HG03565 (cell line): ENCODE data around the gene GGPS1.
A peak's percentile ranks its signal among the peaks of the same experiment; 100 is the strongest.
"Not testable (repeated sequence)": the region's sequence is repeated elsewhere in the genome, so short reads cannot be mapped to it uniquely, and the experiment has no call there.

Experiments
- ATAC-seq: cut with Tn5 transposase; IDR thresholded peaks from one replicate; pipeline ENCODE4 v1.9.1; 2021; ENCODE audit warnings: mild to moderate bottlenecking, moderate library complexity; ENCODE audit not compliant: unreplicated experiment

Gene GGPS1

DNA sequence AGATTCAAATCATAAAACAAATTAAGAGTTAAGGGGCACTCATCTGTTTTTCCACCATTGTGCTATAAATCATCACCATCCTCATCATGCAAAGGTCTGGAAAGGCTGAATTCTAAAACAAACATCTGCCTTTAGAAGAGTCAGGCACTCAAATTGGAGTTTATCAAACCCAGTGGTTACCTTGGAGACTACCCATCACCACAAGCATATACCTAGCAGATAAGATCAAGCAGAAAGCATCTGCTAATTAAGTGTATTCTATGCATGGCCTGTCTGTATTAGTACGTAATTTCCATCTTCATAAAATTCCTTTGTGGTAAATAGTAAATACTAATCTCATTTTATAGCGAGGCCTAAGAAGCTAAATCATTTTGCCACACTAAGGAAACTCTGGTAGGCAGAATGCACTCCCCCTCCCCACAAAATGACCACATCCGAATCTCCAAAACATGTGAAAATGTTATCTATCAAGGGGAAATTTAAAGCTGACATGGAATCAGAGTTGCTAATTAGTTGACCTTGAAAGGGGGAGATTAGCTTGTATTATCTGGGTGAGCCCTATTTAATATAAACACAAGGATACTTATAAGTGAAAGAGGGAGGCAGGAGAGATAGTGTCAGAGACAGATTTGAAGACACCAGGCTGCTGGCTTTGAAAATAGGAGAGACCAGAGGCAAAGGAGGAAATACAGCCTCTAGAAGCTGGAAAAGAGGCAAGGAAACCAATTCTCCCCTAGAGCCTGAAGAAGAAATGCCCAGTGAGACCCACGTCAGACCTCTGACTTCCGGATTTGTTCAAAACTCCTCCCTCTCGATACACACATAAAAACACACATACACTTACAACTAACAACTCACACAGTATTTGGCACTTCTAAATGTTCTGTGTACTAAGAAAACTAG, 23.6 kb upstream of the GGPS1 start:
- ATAC-seq, result no peak

DNA sequence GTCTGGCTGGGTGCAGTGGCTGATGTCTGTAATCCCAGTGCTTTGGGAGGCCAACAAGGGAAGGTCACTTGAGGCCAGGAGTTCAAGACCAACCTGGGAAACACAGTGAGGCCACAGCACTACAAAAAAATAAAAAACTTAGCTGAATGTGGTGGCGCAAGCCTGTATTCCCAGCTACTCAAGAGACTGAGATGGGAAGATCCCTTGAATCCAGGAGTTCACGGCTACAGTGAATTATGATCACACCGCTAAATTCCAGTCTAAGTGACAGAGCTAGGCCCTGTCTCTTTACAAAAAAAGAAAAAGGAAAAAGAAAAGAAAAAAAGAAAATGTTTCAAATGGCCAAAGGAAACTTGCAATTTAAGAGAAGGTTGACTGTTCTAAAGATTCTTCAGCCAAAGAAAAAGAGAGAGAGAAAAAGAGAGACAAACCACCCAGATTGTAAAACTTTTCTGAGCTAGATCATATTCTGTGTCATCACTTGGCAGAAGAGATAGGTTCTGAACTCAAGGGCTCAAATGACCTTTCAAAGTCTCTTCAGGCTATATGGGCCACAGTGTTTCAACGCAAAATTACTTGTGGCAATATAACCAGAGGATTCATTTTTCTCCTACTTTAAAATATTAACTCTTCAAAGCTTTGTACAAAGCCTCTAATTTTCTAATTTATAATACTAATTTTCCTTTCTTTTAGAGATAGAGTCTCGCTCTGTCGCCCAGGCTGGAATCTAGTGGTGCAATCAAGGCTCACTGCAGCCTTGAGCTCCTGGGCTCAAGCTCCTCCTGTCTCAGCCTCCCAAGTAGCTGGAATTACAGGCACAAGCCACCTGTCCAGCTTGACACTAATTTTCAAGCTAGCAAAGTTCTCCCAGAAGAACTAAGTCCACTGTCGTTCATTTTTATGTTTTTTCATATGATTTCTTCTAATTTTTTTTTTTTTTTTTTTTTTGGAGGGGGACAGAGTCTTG, 20.9 kb upstream of the GGPS1 start:
- no peak for ATAC-seq

DNA sequence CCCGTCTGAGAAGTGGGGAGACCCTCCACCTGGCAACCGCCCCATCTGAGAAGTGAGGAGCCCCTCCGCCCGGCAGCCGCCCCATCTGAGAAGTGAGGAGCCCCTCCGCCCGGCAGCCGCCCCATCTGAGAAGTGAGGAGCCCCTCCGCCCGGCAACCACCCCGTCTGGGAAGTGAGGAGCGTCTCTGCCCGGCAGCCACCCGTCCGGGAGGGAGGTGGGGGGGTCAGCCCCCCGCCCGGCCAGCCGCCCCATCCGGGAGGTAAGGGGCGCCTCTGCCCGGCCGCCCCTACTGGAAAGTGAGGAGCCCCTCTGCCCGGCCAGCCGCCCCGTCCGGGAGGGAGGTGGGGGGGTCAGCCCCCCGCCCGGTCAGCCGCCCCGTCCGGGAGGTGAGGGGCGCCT, 19.2 kb upstream of the GGPS1 start:
- ATAC-seq, result not testable (repeated sequence)

DNA sequence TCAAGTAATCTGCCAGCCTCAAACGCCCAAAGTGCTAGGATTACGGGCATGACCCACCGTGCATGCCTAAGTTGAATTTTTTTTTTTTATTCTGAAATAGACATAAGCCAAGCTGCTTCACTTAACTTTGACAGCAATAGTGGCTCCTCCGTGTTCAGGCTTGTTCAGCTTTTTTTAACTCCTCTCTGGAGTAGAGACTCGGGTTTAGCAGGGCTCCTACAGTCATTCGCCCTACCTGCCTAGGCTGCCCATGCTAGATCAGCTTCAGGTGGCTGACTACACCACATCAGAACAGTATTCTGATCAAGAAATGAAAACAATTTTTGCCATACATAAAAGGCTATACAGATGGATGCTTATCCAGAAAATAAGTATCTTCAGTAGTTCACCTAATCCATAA, 15.1 kb upstream of the GGPS1 start:
- no peak for ATAC-seq

DNA sequence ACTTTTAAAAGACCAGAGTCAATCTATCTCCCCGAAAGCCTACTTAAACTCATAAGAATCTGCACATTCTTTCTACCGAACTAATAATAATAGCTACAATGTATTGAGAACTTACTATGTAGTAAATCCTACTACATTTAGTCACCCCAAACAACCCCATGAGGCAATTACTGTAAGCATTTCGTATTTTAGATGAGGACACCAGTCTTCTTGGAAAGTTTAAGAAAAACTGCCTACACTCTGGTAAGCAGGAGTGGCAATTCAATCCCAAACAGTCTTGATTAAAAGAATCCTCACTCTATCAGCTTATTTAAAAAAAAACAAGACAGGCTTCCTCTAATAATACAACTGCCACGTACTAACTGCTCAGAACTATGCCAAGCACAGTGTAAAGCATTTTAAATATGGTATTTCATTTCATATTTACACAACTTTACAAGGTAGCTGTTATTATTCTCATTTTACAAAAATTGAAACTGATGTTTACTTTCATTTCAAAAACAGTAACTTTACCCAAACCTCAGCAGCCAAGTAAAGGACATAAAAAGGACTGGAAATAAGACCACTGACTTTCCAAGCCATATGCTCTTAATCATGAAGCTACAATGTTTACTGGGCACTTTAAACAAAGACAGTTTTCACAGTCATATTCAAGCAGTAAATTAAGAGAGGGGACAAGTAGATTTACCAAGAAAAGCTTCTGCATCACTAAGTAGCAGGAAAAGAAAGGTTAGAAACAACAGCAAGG, 14.3 kb upstream of the GGPS1 start:
- no peak for ATAC-seq

DNA sequence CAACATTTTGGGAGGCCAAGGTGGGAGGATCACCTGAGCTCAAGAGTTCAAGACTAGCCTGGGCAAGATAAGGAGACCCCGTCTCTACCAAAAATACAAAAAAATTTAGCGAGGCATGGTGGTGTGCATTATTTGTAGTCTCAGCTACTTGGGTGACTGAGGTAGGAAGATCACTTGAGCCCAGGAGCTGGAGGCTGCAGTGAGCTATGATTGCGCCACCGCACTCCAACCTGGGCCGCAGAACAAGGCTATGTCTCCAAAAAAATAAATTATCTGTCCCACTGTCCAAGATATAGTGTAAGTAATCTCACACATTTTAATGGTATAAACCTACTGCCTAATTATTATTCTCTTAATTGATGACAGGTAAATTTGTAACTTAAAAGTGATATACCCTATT, 13.2 kb upstream of the GGPS1 start:
- no peak for ATAC-seq

DNA sequence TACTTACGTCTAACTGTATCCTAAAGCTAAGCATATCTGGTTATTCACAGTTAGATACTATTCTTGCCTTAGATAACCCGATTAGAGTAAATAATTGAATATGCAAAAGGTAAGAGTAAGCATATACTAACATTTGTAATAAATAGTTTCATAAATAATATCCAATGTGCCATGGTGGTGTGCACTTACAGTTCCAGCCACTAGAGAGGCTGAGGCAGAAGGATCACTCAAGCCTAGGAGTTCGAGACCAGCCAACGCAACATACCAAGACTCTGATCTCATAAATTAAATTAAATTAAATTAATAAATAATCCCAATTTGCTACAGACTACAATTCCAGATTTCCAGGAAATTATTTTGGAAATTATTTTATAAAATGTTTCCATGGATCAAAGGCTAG, 12.6 kb upstream of the GGPS1 start:
- no peak for ATAC-seq

DNA sequence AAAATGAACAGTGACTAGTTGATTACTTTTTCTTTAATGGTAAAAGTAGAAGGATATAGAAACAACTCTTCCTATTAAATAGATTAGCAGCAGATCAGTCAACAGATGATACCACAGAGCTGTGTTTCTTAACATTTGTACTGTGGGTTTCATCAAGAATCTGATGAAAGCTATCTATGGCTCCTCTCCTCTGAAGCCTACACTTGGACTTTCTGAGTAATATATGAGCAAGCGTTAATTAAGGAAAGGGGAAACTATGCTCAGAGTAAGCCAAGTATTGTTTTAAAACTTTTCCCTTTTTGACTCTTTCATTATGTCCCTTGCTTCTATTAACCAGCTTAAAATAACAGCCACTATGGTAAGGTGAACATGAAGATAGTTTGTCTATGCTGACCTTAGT, 11.2 kb upstream of the GGPS1 start:
- ATAC-seq, result no peak

DNA sequence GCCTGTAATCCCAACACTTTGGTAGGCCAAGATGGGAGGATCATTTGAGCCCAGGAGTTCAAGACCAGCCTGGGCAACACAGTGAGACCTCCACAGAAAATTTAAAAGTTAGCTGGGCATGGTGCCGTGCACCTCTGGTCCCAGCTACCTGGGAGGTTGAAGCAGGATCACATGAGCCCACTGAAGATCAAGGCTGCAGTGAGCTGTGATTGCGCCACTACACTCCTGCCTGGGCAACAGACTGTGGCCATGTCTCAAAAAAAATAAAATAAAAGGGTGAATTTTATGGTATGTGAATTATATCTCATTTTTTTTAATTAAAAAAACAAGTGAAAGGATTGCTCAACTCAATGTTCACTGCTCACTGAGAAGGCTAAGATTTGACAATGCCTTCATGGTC, 9.1 kb upstream of the GGPS1 start:
- no peak for ATAC-seq

DNA sequence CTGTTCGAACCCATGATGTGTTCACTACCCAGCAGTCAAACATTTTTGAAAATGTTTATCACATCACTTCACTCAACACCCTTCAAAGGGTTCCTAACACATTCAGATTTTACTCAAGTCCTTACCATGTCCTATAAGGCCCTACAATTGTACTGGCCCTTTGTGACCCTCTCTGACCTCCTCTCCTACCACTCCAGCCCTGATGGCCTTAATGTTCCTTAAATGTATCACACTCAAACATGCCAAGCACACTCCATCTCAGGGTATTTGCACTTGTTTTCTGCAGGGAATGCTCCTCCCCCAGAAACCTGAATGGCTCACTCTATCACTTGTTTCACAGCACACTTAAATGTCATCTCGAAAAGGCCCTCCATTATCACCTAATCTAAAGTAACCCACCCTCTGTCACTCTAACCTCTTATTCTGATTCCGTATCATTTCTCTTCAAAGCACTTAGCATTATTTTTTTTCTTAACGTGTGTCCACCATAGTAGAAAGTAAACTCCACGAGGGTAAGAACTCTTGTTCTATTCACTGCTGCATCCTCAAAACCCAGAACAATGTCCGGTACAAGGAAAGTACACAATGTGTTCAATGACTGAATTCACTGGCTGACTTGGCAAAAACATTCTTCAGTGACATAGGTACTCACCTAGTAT, 7.7 kb upstream of the GGPS1 start:
- ATAC-seq, result no peak

DNA sequence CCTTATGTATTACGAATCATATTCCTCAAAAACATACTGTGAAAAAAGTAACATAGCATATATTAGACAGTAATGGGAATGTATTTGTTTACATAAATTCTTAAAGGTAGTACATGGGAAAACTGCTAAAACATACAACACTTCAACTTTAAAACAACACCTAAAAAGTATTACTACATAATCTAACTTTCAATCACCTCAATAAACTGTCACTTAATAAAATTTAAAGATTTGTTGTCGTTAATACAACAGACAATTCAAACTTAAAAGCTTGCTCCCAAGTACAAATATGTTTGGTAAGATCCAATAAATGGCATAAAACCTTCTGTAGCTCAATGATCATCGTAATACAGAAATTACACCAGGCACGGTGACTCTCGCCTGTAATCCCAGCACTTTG, 4.1 kb upstream of the GGPS1 start:
- ATAC-seq, result no peak

DNA sequence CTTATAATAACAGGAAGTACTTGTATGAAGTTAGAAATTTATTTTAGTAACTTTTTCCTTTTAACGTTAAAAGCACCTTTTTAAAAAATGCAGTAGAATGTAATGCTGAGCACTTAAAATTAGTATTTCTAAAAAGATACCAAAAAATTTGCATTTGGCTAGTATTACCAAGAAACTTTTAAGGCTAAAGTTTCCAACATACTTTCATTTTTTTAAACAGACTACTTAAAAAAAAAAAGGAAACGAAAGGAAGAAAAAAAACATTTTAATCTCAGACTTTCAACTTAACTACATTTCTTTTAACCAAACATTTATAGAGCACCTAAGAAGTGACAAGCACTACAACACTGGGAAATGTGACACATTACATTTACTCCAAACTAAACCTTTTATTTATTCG, 3.2 kb upstream of the GGPS1 start:
- no peak for ATAC-seq

DNA sequence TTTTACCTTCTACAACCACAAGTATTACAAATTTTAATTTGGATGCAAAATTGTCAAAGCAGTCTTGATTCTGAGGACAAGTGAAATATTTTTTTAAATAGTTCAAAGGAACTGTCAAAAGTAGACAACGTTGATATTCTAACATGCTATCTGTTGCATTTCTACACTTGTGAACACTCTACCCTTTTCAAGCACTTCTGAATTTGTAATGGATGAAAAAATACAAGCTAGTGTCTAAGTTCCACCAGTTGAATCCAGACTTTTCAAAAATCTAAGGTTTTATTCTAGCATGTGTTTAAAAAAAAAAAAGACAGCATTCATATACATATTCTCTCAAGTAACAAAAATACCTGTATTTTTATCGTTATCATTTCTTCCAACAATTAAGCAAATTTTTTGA, 2.5 kb upstream of the GGPS1 start:
- no peak for ATAC-seq

DNA sequence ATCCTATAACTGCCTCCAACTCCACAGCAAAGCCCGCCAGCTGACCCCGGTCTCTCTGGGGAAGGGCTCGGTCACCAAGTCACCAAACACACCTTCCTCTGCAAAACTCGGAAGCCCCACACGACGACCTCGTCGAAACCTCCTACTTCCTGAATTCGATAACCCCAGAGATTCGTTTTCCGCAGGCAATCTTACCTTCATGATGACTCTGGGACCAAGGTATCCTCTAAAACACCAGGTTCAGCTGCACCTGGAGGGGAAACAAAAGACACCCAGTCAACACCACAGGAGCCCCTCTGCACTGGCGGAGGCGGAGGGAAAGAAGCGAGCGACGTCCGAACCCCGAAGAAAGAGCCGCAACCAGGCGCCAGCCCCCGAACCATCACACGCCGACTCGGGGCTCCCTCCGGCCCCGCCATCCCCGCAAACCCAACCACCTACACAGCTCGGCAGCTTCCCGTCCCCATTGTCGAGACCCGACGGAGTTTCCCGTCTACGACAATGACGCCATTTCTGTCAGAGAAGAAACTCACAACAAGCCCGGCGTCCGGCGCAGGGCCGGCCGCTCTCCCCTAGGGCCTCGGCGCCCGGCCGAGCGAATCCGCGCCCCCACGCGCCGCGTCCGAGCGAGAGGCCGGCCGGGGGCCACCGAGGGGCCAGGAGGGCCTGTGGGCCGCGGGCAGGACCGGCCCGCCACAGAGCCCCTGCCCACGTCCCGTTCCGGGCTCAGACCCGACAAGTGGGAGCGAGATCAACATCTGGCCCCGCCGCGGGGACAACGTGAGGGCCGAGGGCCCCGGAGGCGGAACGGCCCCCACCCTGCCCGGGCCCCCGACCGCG, 1.4 kb upstream of the GGPS1 start:
- ATAC-seq, result no peak

DNA sequence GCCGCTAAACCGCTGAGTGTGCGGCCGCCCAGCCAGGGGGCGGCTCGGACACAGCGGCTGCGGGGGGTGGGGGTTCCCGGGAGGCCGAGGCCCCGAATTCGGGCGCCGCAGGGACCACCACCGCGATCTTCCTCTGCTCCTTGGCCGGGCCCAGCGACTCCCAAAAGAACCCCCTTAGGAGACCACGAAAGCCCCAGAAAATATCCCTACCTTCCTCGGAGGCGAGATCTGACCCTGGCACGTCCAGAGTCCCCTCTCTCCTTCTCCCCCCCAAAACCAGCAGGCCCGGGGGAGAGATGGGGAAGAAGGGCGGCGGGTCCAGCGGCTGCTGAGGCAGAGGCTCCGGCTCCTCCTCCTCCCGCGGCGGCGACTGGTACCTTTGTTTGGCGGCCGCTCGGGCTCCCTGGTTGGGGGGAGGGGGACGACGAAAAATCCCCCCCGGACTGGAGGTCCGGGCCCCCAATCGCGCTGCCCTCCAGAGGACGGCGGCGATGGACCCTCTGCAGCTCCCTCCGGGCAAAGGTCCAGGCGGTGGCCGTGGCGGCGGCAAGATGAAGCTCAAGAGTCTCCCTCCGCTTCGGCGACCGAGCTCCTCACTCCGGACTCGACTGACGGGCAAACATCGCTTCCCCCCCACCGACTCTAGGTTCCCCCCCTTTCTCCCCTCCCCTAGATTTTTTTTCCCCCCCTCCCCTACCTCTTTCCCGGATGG, 655 bp upstream of the GGPS1 start, which contains the start of gene ARID4B:
Gene ARID4B (minus strand): TSS at position 621 of the 712 bp plus-strand sequence. CDS start 1,260 bp downstream, outside the sequence.
- peak; percentile 2 for ATAC-seq

DNA sequence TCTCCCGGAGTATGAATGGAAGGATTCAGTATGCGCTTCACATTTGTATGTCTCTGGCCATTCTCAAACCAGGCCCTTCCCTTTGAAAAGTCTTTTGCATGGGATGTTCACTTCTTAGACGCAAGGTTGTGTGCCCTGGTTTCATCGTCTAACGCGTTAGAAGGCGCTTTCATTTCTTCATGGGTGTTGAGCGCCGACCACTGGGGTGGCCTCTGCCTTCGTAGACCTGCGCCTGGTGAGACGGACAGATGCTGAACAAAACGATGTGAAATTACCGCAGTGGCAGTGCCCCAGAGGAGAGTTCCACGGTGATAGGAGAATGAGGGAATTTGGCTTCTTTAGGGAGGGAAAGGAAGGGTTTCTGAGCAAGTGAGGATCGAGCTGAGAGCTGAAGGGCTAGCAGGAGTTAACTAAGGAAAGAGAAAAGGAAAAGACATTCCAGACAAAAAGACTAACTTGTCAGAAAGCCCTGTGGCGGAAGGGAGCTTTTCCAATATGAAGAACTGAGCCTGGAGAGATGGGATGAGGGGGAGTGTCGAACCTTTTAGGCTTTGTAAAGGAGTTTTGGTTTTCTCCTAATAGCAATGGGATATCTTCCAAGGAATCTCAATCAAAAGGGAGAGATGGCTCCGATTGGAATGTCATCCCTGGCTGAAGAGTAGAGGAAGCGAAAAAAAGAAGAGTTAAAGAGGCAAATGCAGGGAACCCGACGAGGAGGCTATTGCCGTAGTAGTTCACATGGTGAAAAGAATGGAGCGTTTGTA, 951 bp downstream of the GGPS1 start:
- ATAC-seq, result peak; percentile 12

DNA sequence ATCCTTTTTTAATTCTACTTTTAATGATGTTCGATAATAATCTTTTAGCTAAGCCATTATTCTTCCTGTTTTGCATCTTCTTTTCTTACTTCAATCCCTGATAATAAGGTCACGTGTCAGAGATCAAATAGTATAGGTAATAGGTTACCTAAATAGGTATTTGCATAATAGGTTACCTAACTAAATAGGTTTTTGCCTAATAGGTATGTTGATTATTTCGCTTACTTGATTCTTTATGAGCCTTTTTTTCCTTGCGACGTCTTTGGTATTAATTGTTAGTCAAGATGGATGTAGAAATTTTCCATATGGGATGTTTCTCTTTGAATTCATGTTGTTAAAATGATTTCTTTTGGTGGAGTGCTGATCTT, 2.5 kb downstream of the GGPS1 start:
- ATAC-seq, result no peak

DNA sequence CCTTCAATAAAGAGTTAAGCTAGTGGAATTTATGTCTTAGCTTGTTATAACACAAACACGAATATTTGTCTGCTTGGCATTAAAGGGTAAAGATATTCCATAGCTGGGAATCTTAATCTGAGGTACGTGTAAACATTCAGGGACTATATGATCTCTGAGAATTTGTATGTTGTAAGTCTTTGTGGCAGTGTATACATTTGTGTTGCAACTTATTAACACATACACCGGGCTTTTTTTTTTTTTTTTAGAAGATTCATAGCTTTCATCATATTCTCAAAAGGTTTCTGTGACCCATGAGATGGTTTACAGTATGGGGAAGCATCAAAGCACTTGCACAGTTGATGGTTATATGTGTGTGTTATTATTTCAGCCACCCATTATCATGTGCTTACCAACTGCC, 3.0 kb downstream of the GGPS1 start:
- no peak for ATAC-seq
